Hepatocyte (in vitro differentiated cells): ENCODE measurements around the gene IL22RA2.

Experiments
- EZH2 ChIP-seq: fragments of 200-600 bp; sonication (generic); IDR thresholded peaks from 2 replicates; pipeline ENCODE4 v1.6.1; 2016; ENCODE audit warnings: antibody characterized with exemption, mild to moderate bottlenecking, borderline replicate concordance
- EZH2phosphoT487 ChIP-seq: fragments of 200-600 bp; sonication (generic); IDR thresholded peaks from one replicate; pipeline ENCODE4 v1.6.1; 2018; ENCODE audit warnings: antibody characterized with exemption, mild to moderate bottlenecking, low read depth, moderate library complexity; ENCODE audit not compliant: unreplicated experiment, severe bottlenecking
- TF ChIP-seq, protein P1 (sequence below): fragments of 200-600 bp; sonication (generic); IDR thresholded peaks from 2 replicates; pipeline ENCODE4 v1.5.1; 2016; ENCODE audit warnings: antibody characterized with exemption, mild to moderate bottlenecking; ENCODE audit not compliant: poor library complexity

DNA sequence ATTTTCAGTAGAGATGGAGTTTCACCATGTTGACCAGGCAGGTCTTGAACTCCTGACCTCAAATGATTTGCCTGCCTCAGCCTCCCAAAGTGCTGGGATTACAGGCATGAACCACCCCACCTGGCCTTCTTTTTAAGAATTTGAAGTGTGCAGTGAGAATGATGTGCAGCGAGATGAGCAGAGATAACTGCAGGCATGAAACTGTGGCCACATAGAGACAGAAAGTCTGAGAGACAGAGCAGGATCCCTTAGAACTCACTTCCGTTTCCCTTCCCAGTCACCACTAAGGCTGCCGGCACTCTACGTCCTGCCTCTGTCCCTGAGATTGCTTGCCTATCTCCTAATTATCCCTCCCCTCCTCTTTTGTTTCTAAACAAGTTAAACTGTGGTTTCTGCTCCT lies 27.2 kb downstream of the IL22RA2 start:
- TF ChIP-seq, protein P1, sequence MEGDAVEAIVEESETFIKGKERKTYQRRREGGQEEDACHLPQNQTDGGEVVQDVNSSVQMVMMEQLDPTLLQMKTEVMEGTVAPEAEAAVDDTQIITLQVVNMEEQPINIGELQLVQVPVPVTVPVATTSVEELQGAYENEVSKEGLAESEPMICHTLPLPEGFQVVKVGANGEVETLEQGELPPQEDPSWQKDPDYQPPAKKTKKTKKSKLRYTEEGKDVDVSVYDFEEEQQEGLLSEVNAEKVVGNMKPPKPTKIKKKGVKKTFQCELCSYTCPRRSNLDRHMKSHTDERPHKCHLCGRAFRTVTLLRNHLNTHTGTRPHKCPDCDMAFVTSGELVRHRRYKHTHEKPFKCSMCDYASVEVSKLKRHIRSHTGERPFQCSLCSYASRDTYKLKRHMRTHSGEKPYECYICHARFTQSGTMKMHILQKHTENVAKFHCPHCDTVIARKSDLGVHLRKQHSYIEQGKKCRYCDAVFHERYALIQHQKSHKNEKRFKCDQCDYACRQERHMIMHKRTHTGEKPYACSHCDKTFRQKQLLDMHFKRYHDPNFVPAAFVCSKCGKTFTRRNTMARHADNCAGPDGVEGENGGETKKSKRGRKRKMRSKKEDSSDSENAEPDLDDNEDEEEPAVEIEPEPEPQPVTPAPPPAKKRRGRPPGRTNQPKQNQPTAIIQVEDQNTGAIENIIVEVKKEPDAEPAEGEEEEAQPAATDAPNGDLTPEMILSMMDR: no peak
- no peak for TF ChIP-seq EZH2
- no peak for TF ChIP-seq EZH2phosphoT487
